SIG-M5 treated with dmso at 0.1 percent for 504 hours (cell line): ENCODE measurements around the gene ERCC1.
A peak's percentile ranks its signal among the peaks of the same experiment; 100 is the strongest.
"Not testable (repeated sequence)": the region's sequence is repeated elsewhere in the genome, so short reads cannot be mapped to it uniquely, and the experiment has no call there.

Experiments
- DNase-seq: peaks from one replicate; lab custom pipeline; 2025; ENCODE audit not compliant: unreplicated experiment; lab: John Stamatoyannopoulos, UW

The ERCC1 gene

GRCh38 chr19:45455707-45456499 is 32.2 kb upstream of the ERCC1 start:
- peak; percentile 73 for DNase-seq

GRCh38 chr19:45451850-45452387 is 28.2 kb upstream of the ERCC1 start:
- DNase-seq, result no peak

GRCh38 chr19:45451131-45451849 is 27.6 kb upstream of the ERCC1 start:
- DNase-seq, result no peak

- DNase-seq, result no peak
Measured at GRCh38 chr19:45450012-45450333, 26.3 kb upstream of the ERCC1 start.

- no peak for DNase-seq
Measured at GRCh38 chr19:45448887-45449299, 25.2 kb upstream of the ERCC1 start.

GRCh38 chr19:45448425-45448756 is 24.7 kb upstream of the ERCC1 start:
- DNase-seq, result no peak

GRCh38 chr19:45446944-45447343 is 23.2 kb upstream of the ERCC1 start:
- DNase-seq, result no peak

GRCh38 chr19:45446295-45446694 is 22.6 kb upstream of the ERCC1 start:
- peak; percentile 46 for DNase-seq

GRCh38 chr19:45445139-45445538 is 21.4 kb upstream of the ERCC1 start:
- no peak for DNase-seq

GRCh38 chr19:45444318-45445041 is 20.8 kb upstream of the ERCC1 start:
- peak; percentile 45 for DNase-seq

- peak; percentile 70 for DNase-seq
Measured at GRCh38 chr19:45443462-45444317, 20.0 kb upstream of the ERCC1 start.

- DNase-seq, result peak; percentile 96
Measured at GRCh38 chr19:45442778-45443461, 19.2 kb upstream of the ERCC1 start.

GRCh38 chr19:45442408-45442777 is 18.7 kb upstream of the ERCC1 start:
- DNase-seq, result no peak

- no peak for DNase-seq
Measured at GRCh38 chr19:45440873-45441654, 17.3 kb upstream of the ERCC1 start.

GRCh38 chr19:45440259-45440638 is 16.5 kb upstream of the ERCC1 start:
- no peak for DNase-seq

GRCh38 chr19:45439569-45440258 is 16.0 kb upstream of the ERCC1 start:
- DNase-seq, result peak; percentile 79

GRCh38 chr19:45439190-45439568 is 15.5 kb upstream of the ERCC1 start:
- no peak for DNase-seq

GRCh38 chr19:45437328-45437727 is 13.6 kb upstream of the ERCC1 start:
- DNase-seq, result no peak

- DNase-seq, result not testable (repeated sequence)
Measured at GRCh38 chr19:45432543-45432942, 8.8 kb upstream of the ERCC1 start.
